Gastrocnemius medialis (tissue), 4 donors: ENCODE data around the gene MED13L. TPM values are rescaled to one million over a fixed set of nuclear protein-coding genes. Genes with fewer than 3 reads are reported as not detected.

ENCODE experiments used
- ATAC-seq, 2 donors: fragments of 150-250 bp; one replicate each; pipeline ENCODE4 v1.9.1; 2016
- DNase-seq, 2 donors: peaks; one replicate each; pipeline ENCODE4 v3.0.0-alpha.2; 2019
- H3K27ac ChIP-seq, 4 donors: fragments of 200-600 bp; sonication (generic); 1 replicate in 1 of 4; 2 replicates in 3 of 4; pipeline ENCODE4 v1.5.1; 2016 to 2018; ENCODE audit warnings: mild to moderate bottlenecking in 2 of 4, moderate library complexity in 1 of 4
- H3K27me3 ChIP-seq, 3 donors: fragments of 200-600 bp; sonication (generic) in 2 of 3; 1 replicate in 1 of 3; 2 replicates in 2 of 3; pipeline versions ENCODE4 v1.5.1 to v1.6.0; 2016 to 2019; ENCODE audit warnings: mild to moderate bottlenecking in 1 of 3, moderate library complexity in 1 of 3
- H3K36me3 ChIP-seq, 2 donors: fragments of 200-600 bp; sonication (generic) in 1 of 2; one replicate each; pipeline ENCODE4 v1.5.1; 2017 to 2018
- H3K4me1 ChIP-seq, 2 donors: fragments of 200-600 bp; sonication (generic) in 1 of 2; one replicate each; pipeline ENCODE4 v1.5.1; 2016 to 2017; ENCODE audit warnings: mild to moderate bottlenecking in 2 of 2
- H3K4me3 ChIP-seq, 4 donors: fragments of 200-600 bp; sonication (generic) in 3 of 4; 1 replicate in 1 of 4; 2 replicates in 3 of 4; pipeline ENCODE4 v1.5.1; 2016 to 2019; ENCODE audit warnings: mild to moderate bottlenecking in 2 of 4
- H3K9me3 ChIP-seq, 3 donors: fragments of 200-600 bp; sonication (generic) in 2 of 3; 1 replicate in 1 of 3; 2 replicates in 2 of 3; pipeline ENCODE4 v1.5.1; 2016 to 2019
- POLR2A ChIP-seq, 2 donors: fragments of 450-650 bp; IDR thresholded peaks; one replicate each; pipeline ENCODE4 v1.6.1; 2017; ENCODE audit warnings: antibody characterized with exemption in 2 of 2, mild to moderate bottlenecking in 2 of 2, moderate library complexity in 2 of 2
- in situ Hi-C, 4 donors: fragments of 200-750 bp; cut with MboI; loops; one replicate each; pipeline versions ENCODE4 v1.15.0 to v1.8.0; 2017; ENCODE audit warnings: low sequenced_read_pairs in 4 of 4
- intact Hi-C: fragments of 100-400 bp; cut with DNase I; formaldehyde crosslinking; loops from one replicate; pipeline ENCODE4 v1.15.1; 2023; ENCODE audit warnings: low total_unique reads
- total RNA-seq, 4 donors: library from RNA; depleted of rRNA; stranded (reverse); fragments of >200 nt; gene quantifications; one replicate each; pipeline versions ENCODE4 v1.1.0 to v1.2.3, GENCODE V29; 2016
- TF ChIP-seq, protein P1 (sequence below), 5 experiments: fragments of 450-650 bp in 3 of 5; fragments of 200-600 bp in 2 of 5; sonication (generic) in 2 of 5; IDR thresholded peaks in 4 of 5; conservative IDR thresholded peaks in 1 of 5; 1 replicate in 4 of 5; 2 replicates in 1 of 5; pipeline ENCODE4 v1.5.1; 2016 to 2019; ENCODE audit warnings: antibody characterized with exemption in 5 of 5, mild to moderate bottlenecking in 3 of 5, moderate library complexity in 3 of 5

The MED13L gene
- total RNA-seq, 4 donors from 2014 or later: 59.5 to 92.6 (median 74.1) TPM

DNA sequence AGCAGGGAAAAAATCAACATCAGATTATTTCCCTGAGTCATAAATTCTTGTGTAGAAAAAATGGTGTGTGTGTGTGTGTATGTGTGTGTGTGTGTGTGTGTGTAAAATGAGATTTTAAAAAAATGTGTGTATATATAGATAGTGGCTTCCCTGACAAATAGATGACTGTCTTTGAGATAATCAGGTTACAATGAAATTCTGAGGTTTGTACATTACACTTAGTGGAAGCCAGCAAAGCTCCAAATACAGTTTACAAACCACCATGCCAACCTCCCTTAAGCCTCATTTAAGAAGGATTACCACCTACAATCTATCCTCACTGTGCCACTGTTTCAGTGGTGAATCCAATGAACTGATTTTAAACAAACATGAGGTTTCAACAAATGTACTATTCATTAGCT lies 93.8 kb downstream of the MED13L start:
- intact Hi-C loops: no loop called here
- ATAC-seq: no peak
- DNase-seq: no peak
- no peak for TF ChIP-seq POLR2A (IDR thresholded peaks at IDR 0.05)
- TF ChIP-seq, protein P1, sequence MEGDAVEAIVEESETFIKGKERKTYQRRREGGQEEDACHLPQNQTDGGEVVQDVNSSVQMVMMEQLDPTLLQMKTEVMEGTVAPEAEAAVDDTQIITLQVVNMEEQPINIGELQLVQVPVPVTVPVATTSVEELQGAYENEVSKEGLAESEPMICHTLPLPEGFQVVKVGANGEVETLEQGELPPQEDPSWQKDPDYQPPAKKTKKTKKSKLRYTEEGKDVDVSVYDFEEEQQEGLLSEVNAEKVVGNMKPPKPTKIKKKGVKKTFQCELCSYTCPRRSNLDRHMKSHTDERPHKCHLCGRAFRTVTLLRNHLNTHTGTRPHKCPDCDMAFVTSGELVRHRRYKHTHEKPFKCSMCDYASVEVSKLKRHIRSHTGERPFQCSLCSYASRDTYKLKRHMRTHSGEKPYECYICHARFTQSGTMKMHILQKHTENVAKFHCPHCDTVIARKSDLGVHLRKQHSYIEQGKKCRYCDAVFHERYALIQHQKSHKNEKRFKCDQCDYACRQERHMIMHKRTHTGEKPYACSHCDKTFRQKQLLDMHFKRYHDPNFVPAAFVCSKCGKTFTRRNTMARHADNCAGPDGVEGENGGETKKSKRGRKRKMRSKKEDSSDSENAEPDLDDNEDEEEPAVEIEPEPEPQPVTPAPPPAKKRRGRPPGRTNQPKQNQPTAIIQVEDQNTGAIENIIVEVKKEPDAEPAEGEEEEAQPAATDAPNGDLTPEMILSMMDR (IDR thresholded peaks at IDR 0.05 in 4 of 5, conservative IDR thresholded peaks at IDR 0.05 in 1 of 5): no peak
- in situ Hi-C loops: no loop called here
- H3K4me1 ChIP-seq: peaks cover 82 to 87% of the 10 kb centered on the region in 2 donors
- no peak overlapping the region for H3K27ac ChIP-seq
- H3K27me3 ChIP-seq: no peaks in the 10 kb centered on the region
- H3K36me3 ChIP-seq: no peaks in the 10 kb centered on the region
- H3K4me3 ChIP-seq: no peak overlapping the region
- H3K9me3 ChIP-seq: no peaks in the 10 kb centered on the region

DNA sequence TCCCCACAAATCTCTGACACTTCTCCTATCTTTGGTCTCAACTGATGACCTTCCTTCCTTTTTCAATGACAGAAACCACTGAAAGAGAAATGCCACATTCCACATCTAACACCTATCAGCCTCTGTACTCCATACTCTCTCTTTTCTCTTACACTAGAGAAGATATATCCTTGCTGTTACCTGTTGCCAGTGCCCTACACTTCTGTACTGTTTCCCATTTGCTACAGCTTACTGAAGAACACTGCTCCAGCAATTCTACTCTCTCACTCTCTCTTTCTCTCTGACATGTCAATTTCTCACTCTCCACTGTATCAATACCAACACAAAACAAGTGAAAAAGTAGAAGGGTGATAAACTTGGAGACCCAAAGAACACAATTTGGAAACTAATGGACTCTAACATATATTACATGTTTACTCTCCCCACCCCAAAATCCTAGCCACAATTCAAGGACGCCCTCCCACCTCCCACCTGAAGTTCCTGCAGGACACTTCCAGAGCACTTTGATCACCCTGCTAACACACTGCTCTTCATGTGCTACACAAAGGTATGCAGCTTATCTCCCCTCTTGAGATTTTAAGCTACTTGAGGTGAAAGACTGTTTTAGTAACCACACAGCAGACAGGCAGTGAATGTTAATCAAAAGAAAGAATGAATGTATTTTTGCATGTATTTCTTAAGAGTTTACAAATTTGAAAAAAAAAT lies 95.0 kb downstream of the MED13L start:
- TF ChIP-seq POLR2A (IDR thresholded peaks at IDR 0.05): no peak
- TF ChIP-seq, protein P1 (IDR thresholded peaks at IDR 0.05 in 4 of 5, conservative IDR thresholded peaks at IDR 0.05 in 1 of 5): no peak
- Histone ChIP-seq H3K27me3 (no peaks in the 10 kb centered on the region), H3K9me3 (no peaks in the 10 kb centered on the region), H3K27ac (no peak overlapping the region), H3K36me3 (no peaks in the 10 kb centered on the region), H3K4me3 (no peak overlapping the region), H3K4me1 (peaks cover 72 to 76% of the 10 kb centered on the region in 2 donors)
- ATAC-seq (no peak), DNase-seq (no peak)
- intact Hi-C loops (no loop called here), in situ Hi-C loops (no loop called here)

GRCh38 chr12:116180448-116180847 lies 97.0 kb downstream of the MED13L start:
- TF ChIP-seq, protein P1 (IDR thresholded peaks at IDR 0.05 in 4 of 5, conservative IDR thresholded peaks at IDR 0.05 in 1 of 5): no peak
- TF ChIP-seq POLR2A (IDR thresholded peaks at IDR 0.05): no peak
- ATAC-seq: no peak
- Histone ChIP-seq H3K4me3 (no peak overlapping the region), H3K9me3 (no peaks in the 10 kb centered on the region), H3K27ac (no peak overlapping the region), H3K36me3 (no peaks in the 10 kb centered on the region), H3K4me1 (peaks cover 63 to 66% of the 10 kb centered on the region in 2 donors), H3K27me3 (no peaks in the 10 kb centered on the region)
- intact Hi-C loops: no loop called here
- DNase-seq: no peak
- in situ Hi-C loops: no loop called here

GRCh38 chr12:116179384-116179783 lies 98.1 kb downstream of the MED13L start:
- DNase-seq: no peak
- ATAC-seq: peak; percentile 56 to 62
- H3K36me3 ChIP-seq: no peaks in the 10 kb centered on the region
- H3K9me3 ChIP-seq: no peaks in the 10 kb centered on the region
- TF ChIP-seq, protein P1 (IDR thresholded peaks at IDR 0.05 in 4 of 5, conservative IDR thresholded peaks at IDR 0.05 in 1 of 5): no peak
- no peak for TF ChIP-seq POLR2A (IDR thresholded peaks at IDR 0.05)
- H3K4me1 ChIP-seq: peaks cover 62 to 63% of the 10 kb centered on the region in 2 donors
- no peaks in the 10 kb centered on the region for H3K27me3 ChIP-seq
- H3K27ac ChIP-seq: peak overlapping the region; percentile 4 to 32 (median 24)
- in situ Hi-C loops: no loop called here
- intact Hi-C loops: no loop called here
- no peak overlapping the region for H3K4me3 ChIP-seq
